ENCODE results near the gene WBP2.
"Not testable (repeated sequence)": the region's sequence is repeated elsewhere in the genome, so short reads cannot be mapped to it uniquely, and the experiment has no call there.

Gene WBP2

GRCh38 chr17:75888484-75888883 is 33.3 kb upstream of the WBP2 start:
- DNase-seq (ENCODE audit: low read depth), result no peak

GRCh38 chr17:75885860-75886259 is 30.7 kb upstream of the WBP2 start:
- not testable (repeated sequence) for DNase-seq (ENCODE audit: low read depth)

GRCh38 chr17:75885431-75885830 is 30.3 kb upstream of the WBP2 start:
- no peak for DNase-seq (ENCODE audit: low read depth)

GRCh38 chr17:75881678-75882454 is 26.7 kb upstream of the WBP2 start:
- no peak for DNase-seq (ENCODE audit: low read depth)

- no peak for DNase-seq (ENCODE audit: low read depth)
These were observed 25.1 kb upstream of the WBP2 start for GRCh38 chr17:75880266-75880665.

GRCh38 chr17:75878174-75878998 is 23.3 kb upstream of the WBP2 start, which contains the start of gene TRIM47:
TRIM47 (minus strand) TSS chr17:75878581; CDS start chr17:75878548, 33 bp downstream.
- no peak for DNase-seq (ENCODE audit: low read depth)

GRCh38 chr17:75877752-75878173 is 22.6 kb upstream of the WBP2 start:
- DNase-seq (ENCODE audit: low read depth), result no peak

GRCh38 chr17:75876938-75877751 is 22.0 kb upstream of the WBP2 start:
- DNase-seq (ENCODE audit: low read depth), result peak; percentile 78

- no peak for DNase-seq (ENCODE audit: low read depth)
These were observed 21.2 kb upstream of the WBP2 start for GRCh38 chr17:75876190-75876937.

GRCh38 chr17:75875940-75876189 is 20.7 kb upstream of the WBP2 start:
- DNase-seq (ENCODE audit: low read depth), result no peak

- no peak for DNase-seq (ENCODE audit: low read depth)
These were observed 20.2 kb upstream of the WBP2 start for GRCh38 chr17:75875182-75875939.

GRCh38 chr17:75874323-75875181 is 19.4 kb upstream of the WBP2 start:
- no peak for DNase-seq (ENCODE audit: low read depth)

GRCh38 chr17:75873587-75874322 is 18.6 kb upstream of the WBP2 start:
- DNase-seq (ENCODE audit: low read depth), result no peak

- no peak for DNase-seq (ENCODE audit: low read depth)
These were observed 17.6 kb upstream of the WBP2 start for GRCh38 chr17:75872434-75873351.

GRCh38 chr17:75870228-75870627 is 15.1 kb upstream of the WBP2 start:
- DNase-seq (ENCODE audit: low read depth), result not testable (repeated sequence)

- no peak for DNase-seq (ENCODE audit: low read depth)
These were observed 14.4 kb upstream of the WBP2 start for GRCh38 chr17:75869282-75870141.

GRCh38 chr17:75868730-75869281 is 13.7 kb upstream of the WBP2 start:
- DNase-seq (ENCODE audit: low read depth), result not testable (repeated sequence)
